GM12873 (cell line): ENCODE measurements around the gene DGKA.

Source experiments
- CTCF ChIP-seq: IDR thresholded peaks from 2 replicates; pipeline ENCODE4 v1.5.1; 2012; ENCODE audit warnings: low read depth, mild to moderate bottlenecking, moderate library complexity, low read length, control low read depth; ENCODE audit not compliant: insufficient read depth; ENCODE audit errors: missing control alignments

DGKA gene

GRCh38 chr12:55926738-55927587 lies 4.0 kb upstream of the DGKA start:
- TF ChIP-seq CTCF: peak; percentile 75

GRCh38 chr12:55927588-55928502 lies 3.1 kb upstream of the DGKA start, which contains the start of gene PYM1:
Gene PYM1, minus strand, starts transcription at chr12:55927894. Its CDS starts 133 bp downstream, at chr12:55927761.
- TF ChIP-seq CTCF: no peak

GRCh38 chr12:55929306-55929791 lies 1.6 kb upstream of the DGKA start:
- no peak for TF ChIP-seq CTCF

- no peak for TF ChIP-seq CTCF
These were observed 386 bp downstream of the DGKA start for GRCh38 chr12:55931317-55931779.

- TF ChIP-seq CTCF: no peak
These were observed 1.0 kb downstream of the DGKA start for GRCh38 chr12:55931780-55932550.

GRCh38 chr12:55932551-55932910 lies 1.6 kb downstream of the DGKA start:
- no peak for TF ChIP-seq CTCF
